GM13976 (cell line): ENCODE results near the gene MAPK12.

Experiments used
- DNase-seq: peaks from one replicate; pipeline ENCODE4 v3.0.0; 2012; ENCODE audit warnings: low spot score
- in situ Hi-C: fragments of 300-500 bp; cut with MboI; formaldehyde crosslinking; loops from one replicate; pipeline ENCODE4 v1.12.0; 2022; ENCODE audit warnings: low sequenced_read_pairs, mixed read lengths, inconsistent platforms; ENCODE audit not compliant: unreplicated experiment
- TF ChIP-seq, protein P1 (sequence below): IDR thresholded peaks from 2 replicates; pipeline ENCODE4 v1.5.1; 2012; ENCODE audit warnings: borderline replicate concordance, mild to moderate bottlenecking; ENCODE audit not compliant: insufficient read depth; ENCODE audit errors: extremely low read depth, missing control alignments, control extremely low read depth

MAPK12 gene

DNA sequence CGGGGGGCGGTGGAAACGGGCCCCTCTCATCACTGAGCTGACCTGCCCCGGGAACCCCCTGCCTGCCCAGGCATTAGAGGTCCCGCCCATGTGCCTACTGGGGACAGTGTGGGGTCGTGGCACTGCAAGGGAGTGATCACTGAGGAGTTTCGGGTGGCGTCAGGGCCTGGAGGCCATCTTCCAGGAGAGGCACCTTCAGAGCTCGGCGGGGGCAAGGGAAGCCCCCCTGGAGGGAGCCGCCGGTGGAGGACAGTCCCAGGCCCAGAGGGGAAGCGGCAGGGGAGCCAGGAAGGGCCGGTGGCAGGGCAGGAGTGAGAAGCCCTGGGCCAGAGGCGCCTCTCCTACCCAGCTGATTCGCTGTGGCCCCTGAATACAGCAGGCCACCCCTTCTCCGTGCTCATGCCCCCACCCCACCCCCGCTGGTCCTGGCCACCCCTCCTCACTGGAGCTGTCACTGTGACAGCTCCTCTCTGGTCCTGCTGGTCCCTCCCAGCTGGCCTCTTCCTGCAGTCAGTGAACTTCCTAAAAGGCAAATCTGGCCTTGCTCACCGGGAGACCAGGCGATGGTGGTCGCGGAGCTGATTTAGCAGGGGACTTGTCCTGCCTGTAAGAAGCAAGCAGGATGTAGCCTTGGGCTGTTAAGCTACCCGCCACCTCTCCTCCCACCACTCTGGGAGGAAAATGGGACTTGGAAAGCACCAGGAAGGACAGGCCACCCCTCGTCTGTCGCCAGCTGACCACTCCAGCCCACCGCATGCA, 10.7 kb upstream of the MAPK12 start:
- DNase-seq: no peak
- TF ChIP-seq, protein P1, sequence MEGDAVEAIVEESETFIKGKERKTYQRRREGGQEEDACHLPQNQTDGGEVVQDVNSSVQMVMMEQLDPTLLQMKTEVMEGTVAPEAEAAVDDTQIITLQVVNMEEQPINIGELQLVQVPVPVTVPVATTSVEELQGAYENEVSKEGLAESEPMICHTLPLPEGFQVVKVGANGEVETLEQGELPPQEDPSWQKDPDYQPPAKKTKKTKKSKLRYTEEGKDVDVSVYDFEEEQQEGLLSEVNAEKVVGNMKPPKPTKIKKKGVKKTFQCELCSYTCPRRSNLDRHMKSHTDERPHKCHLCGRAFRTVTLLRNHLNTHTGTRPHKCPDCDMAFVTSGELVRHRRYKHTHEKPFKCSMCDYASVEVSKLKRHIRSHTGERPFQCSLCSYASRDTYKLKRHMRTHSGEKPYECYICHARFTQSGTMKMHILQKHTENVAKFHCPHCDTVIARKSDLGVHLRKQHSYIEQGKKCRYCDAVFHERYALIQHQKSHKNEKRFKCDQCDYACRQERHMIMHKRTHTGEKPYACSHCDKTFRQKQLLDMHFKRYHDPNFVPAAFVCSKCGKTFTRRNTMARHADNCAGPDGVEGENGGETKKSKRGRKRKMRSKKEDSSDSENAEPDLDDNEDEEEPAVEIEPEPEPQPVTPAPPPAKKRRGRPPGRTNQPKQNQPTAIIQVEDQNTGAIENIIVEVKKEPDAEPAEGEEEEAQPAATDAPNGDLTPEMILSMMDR: no peak
- in situ Hi-C loops: loop anchor here (10.0 kb wide), 1 partner anchor 53 kb away; the partner anchor contains the start of gene DENND6B

DNA sequence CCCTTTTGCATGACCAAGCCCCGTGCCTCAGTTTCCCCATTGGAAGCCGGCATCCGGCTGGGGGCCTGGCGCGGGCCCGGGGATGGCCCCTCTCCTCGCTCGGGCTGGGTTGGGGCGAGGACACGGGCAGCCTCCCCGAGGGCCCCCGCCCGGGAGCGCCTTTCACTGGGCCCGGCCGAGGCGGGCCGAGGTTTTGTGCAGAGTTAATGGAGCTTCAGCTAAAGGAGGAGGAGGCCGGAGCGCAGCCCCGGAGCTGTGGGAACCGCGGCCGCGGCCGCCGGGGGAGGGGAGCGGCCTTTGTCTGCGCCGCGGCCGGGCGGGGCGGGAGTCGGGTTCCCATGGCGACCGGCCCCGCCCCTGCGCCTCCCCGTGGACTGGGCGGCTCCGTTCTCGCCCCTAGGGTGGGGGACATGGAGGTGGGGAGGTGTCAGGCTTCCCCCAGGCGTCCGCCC, 10.1 kb upstream of the MAPK12 start:
- in situ Hi-C loops: loop anchor here (10.0 kb wide), 1 partner anchor 53 kb away; the partner anchor contains the start of gene DENND6B
- peak; percentile 89 for DNase-seq
- TF ChIP-seq, protein P1: peak; percentile 10

DNA sequence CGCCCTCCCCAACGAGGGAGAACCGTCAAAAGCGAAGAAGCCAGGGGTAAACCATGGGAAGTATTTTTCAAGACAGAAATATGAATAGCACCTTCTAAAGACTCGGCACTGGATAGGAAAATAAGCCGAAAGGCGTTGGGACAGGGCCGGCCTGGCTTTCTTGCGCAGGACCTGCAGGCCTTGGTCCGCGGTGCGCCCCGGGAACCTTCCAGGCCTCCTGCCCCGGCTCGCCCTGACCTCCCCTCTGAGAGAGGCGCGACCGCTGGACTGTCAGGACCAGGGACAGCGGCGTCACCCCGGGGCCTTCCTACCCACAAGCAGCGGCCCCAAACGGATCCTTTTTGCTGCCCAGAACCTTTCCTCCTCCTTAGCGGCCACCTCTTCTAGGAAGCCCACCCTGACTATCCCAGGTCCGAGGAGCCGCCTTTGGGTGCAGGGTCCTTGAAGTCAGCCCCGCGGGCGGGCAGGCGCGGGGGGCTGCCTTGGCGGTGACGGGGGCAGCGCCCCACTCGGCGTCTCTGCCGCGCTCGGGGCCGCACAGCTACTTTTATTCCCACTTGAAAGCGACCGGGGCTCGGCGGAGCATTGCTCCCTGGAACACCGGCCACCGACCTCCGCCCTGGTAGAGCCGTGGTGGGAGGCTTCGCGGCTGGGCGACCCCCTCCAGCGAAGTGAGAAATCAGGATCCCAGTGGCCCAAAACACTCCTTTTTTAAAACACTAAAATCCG, 9.3 kb upstream of the MAPK12 start:
- in situ Hi-C loops: loop anchor here (10.0 kb wide), 1 partner anchor 54 kb away; the partner anchor contains the start of gene DENND6B
- peak; percentile 82 for DNase-seq
- TF ChIP-seq, protein P1: no peak

DNA sequence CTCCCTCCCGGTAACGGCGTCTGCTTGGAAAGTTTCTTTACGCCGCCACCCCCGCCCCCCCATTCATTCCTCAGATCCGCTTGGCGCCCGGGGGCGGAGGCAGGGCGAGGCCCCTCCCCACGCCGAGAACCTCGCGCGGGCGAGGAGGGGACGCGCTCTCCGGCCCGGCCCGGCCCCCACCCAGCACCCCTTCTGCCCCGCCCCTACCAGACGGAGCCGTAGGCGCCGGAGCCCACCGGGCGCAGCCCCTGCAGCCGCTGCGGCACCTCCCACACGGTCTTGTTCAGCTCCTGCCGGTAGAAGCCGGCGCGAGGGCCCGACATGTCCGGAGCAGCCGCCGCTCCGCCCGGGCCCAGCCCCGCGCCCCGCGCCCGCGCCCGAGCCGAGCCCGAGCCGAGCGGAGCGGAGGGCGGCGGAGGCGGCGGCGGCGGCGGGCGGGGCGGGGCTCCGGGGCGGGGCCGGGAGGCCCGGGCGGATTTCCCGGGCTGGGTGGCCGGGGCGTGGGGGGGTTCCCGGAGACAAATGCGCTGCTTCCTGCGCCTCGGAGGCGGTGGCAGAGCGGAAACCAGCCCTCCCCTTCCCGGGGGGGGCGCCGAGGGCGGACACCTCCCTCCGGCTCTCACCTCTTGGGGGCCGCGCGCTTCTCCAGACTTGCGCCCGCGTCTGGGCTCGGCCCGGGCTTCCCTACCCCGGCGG, 8.6 kb upstream of the MAPK12 start, which contains the start of gene MAPK11:
Gene MAPK11, minus strand, starts transcription at position 411 of the 696 bp plus-strand sequence. Its CDS starts 88 bp downstream, at position 323.
- TF ChIP-seq, protein P1: no peak
- peak; percentile 85 for DNase-seq
- in situ Hi-C loops: loop anchor here (10.0 kb wide), 1 partner anchor 55 kb away; the partner anchor contains the start of gene DENND6B

DNA sequence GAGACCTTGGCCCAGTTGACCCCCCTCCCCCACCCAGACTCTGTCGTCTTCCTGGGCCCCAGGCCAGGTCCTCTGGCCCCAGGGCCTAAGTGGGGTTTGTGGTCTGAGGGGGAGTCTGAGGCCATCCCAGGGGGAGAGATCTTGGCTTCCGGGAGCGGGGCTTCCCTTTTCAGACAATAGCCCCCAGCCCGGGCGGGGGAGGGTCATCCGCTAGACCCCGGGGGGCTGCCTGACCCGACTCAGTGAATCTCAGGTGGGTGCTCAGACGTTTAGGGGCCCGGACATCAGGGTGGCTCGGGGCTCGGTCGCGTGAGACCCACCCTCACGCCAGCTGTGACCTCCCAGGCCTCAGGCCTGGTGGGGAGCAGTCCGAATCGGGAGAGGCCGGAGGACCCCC, 8.1 kb upstream of the MAPK12 start:
- TF ChIP-seq, protein P1: no peak
- in situ Hi-C loops: no loop called here
- DNase-seq: no peak

DNA sequence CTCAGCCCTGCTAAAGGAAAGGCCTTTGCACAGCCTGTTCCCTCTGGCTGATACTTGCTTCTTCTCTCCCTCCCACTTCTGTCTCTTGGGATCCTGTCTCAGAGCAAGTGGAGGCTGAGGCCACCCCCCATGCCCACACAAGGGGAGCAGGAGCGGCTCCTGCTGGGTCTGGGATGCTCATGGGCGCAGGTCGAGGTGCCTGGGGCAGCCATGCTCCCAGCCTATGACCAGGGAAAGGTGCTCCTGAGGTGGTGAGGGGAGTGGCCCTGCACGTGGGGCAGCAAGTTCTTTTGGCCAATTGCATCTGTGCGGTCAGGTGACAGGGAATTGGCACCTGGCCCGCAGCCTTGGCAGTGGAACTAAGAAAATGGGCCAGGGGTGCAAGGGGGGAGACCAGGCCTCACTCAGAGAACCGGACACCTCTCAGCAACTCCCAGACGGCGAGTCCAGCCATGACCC, 7.2 kb upstream of the MAPK12 start:
- no peak for DNase-seq
- in situ Hi-C loops: no loop called here
- TF ChIP-seq, protein P1: no peak
